HG03439 (cell line): ENCODE data around the gene LRP1.
"Not testable (repeated sequence)": the region's sequence is repeated elsewhere in the genome, so short reads cannot be mapped to it uniquely, and the experiment has no call there.

Experiments
- ATAC-seq: cut with Tn5 transposase; IDR thresholded peaks from one replicate; pipeline ENCODE4 v1.9.1; 2021; ENCODE audit warnings: mild to moderate bottlenecking, moderate library complexity; ENCODE audit not compliant: unreplicated experiment

LRP1 gene

DNA sequence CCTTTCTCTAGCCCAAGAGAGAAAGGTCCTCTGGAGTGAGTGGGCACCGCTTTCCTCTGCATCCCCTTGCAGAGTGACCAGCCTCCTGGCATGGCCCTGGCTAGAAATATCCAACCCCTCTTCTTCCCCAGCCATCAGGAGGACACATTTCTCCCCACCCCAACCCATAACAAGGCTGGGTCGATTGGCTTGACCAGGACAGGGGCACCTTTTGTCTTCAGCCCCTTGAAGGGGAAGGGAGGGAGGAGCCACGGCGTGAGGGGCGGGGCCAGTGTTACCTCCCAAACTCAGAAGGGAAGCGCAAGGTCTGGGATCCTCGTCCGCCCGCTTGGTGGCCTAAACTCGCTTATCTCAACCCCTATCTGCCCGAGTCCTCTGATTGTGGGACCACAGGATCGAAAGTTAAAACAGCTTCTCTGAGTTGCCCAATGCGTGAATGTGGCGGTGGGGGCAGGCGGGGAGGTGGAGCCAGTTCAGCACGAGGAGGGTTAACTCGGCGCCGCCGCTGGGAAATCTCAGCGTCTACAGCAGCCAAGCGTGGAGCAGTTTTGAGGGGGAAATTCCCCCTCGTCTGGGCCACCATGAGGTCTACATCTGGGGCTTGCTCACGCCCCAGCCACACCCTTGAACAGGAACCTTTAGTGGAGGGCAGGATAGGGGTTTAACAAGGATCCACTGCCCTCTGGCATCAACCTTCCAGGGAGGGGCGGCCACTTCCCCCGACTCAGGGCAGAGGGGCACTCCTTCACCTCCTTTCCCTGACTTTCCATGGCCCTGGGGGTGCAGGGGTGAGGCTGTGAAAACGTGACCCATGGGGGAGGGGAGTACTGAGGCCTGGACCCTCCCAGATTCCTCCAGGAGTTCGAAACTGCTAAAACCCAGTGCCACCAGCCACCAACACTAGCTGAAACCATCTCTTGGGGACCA, 17.9 kb upstream of the LRP1 start:
- ATAC-seq: peak; percentile 41

DNA sequence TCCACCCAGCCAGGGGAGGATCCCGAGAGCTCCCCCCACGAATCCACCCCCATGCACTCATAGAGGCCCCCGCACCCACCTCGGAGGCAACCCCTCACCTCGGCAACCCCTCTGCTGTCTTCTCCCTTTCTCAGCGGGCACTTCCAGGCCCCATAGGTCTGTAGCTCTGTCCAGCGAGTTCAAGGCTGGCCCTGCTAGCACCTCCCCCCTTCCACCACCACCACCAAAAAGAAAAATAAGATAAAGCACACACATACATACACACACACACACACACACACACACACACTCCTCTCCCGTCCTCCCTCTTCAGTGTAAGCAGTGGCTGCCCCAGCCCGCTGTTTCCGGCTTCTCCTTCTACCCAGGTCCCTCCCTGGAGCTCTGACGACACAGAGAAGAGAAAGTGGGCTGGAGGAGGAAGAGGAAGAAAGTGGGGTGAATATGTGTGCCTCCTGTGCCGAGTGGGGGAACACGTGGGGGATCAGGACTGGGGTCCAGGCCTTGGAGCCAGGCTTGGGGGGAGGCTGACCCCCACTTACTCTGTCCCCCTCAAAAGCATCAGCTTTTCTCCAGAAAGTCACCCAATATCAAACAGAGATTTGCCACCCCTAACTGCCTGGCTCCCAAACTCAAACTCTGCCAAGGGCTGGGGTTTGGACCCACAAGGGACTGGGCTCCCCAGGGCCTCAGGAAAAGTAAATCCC, 17.1 kb upstream of the LRP1 start, which contains the start of gene STAT6:
STAT6 (minus strand) TSS at position 332 of the 704 bp plus-strand sequence. CDS start 3,084 bp downstream, outside the sequence.
- ATAC-seq: peak; percentile 52

- ATAC-seq: peak; percentile 54
These were observed 15.6 kb upstream of the LRP1 start for GRCh38 chr12:57112492-57113294.

DNA sequence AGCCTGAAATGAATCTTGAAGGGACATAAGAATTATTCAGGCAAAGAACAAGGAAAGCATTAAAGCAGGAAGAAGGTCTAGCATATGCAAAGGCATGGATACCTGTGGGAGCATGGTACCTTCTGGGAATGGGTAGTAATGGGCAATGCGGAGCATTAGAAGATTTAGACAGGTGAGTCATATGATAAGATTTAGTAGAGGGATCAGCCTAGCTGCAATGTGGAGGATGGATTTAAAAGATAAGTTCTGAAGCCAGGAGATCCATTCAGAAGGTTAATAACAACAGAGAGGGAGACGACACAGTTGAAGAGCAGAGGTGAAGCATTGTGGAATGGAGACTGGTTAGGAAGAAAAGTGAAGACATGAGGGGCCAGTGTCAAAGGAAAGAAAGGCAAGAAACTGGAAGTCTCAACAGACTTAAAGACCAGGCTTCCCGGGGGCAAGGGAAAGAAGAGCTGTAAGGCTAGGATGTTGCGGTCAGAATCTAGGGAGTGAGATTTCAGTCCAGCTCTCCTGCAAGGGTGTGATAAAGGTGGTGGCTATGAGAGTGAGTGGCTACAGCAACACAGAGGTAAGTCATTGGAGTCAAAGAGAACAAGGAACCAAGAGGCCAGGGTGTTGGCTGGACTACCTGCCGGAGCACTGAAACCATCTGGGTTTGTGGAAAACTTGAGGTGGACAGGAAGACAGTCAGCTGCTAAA, 11.6 kb upstream of the LRP1 start:
- ATAC-seq: no peak

DNA sequence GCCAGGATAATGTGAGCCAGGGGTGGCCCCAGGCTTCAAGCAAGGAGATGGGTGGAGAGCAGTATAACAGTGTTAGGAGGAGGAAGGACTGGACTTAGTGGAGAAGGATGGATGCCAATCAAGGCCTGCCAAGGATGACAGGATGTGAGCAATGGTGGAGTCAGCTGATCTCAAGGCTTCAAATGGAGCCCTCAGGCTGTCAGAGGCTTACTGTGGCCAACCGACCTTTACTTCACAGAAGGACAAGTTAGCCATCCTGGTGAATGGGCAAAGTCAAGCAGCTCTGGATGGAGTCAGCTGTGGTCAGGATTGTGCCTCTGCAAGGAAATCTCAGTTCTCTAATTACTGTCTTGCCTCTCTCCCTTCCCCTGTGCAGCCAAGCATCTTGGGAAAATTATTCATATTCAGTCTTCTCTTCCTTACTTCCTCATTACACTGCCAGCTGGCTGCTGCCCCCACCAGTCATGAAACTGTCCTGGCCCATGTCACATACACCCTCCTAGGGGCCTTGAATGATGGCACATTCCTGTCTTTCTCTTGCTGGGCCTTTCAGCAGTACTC, 9.5 kb upstream of the LRP1 start:
- ATAC-seq: no peak

GRCh38 chr12:57119294-57120085, 8.8 kb upstream of the LRP1 start:
- no peak for ATAC-seq

GRCh38 chr12:57120718-57121117, 7.6 kb upstream of the LRP1 start:
- ATAC-seq: not testable (repeated sequence)

GRCh38 chr12:57123813-57124212, 4.5 kb upstream of the LRP1 start:
- no peak for ATAC-seq

- ATAC-seq: no peak
These were observed 3.9 kb upstream of the LRP1 start for GRCh38 chr12:57124261-57124877.

GRCh38 chr12:57126061-57126460, 2.2 kb upstream of the LRP1 start:
- no peak for ATAC-seq

DNA sequence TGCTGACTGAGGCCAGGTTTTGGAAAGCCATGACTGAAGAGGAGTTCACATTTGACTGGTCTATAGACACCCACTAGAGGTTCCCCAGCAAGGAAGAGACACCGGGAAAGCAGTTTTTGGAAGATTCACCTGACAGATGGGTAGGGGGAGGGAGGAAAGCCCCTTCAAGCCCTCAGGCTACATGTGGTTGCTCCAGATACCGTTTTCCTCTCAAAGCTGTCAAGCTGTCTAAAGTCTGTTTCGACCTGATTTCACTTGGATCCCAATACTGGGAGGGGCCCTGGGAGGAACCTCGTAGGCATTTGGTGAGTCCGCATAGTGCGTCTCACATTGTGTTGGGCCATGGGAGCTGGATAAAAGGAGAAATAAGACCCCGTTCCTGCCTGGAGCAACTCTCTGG, 1.7 kb upstream of the LRP1 start:
- no peak for ATAC-seq

DNA sequence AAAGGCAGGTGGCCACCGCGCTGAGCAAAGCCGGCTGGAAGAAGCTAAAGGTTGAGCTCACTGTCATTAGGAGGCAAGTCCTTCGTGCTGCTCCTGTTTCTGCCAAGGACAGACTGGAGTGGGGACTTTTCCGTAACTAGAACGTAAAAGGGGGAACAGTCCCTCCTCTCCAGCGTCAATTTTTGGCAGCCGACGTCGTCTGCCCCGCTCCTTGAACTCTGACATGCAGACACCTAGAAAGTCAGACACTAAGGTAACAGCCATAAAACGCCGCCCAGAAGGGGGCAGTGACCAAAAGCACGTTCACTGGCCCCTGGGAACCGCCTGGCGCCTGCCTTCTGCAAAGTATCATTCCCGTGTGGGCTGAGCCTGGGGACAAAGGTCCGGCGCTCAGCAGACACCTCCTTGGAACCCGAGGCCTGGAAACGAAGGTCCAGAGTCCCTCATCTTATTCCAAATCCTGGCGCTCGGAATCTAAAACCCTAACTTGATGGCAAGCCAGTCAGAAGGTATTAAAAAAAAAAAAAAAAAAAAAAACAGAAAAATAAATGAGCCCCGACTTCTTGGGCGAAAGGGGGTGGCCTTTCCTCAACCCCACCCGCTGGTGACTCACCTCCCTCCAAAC, 1.1 kb upstream of the LRP1 start:
- ATAC-seq: peak; percentile 40

- no peak for ATAC-seq
These were observed 400 bp downstream of the LRP1 start for GRCh38 chr12:57128519-57129247.

GRCh38 chr12:57129321-57129842, 1.1 kb downstream of the LRP1 start:
- ATAC-seq: no peak

- ATAC-seq: no peak
These were observed 1.6 kb downstream of the LRP1 start for GRCh38 chr12:57129889-57130288.

DNA sequence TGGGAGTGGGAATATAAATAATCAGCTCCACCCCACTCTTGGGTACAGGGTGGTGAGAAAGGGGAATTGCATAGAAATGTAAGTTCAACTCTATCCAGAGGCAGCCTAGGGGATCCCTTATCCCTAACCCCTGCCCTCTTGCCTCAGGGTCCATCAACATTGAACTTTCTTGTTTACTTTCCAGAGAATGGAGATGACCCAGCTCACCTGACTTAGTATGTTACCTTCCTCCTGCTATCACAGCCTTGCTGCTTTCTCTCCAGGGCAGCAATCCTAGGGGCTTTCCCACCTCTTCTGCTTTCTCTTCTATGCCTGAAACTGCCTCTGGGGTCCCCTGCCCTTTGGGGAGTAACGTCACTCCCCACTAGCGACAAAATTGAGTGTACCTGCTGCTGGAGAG, 2.7 kb downstream of the LRP1 start:
- no peak for ATAC-seq

GRCh38 chr12:57131896-57132744, 3.8 kb downstream of the LRP1 start:
- ATAC-seq: no peak
